Sigmoid colon (tissue), 4 donors: ENCODE data around the gene YPEL1.

Experiments used
- EP300 ChIP-seq, 4 donors: sonication (generic); formaldehyde crosslinking; IDR thresholded peaks; one replicate each; pipeline ENCODE4 v1.6.1; 2017; ENCODE audit warnings: antibody characterized with exemption in 4 of 4
- POLR2A ChIP-seq, 2 donors: fragments of 450-650 bp; IDR thresholded peaks; one replicate each; pipeline ENCODE4 v1.6.1; 2016; ENCODE audit warnings: antibody characterized with exemption in 2 of 2, mild to moderate bottlenecking in 2 of 2, moderate library complexity in 2 of 2

DNA sequence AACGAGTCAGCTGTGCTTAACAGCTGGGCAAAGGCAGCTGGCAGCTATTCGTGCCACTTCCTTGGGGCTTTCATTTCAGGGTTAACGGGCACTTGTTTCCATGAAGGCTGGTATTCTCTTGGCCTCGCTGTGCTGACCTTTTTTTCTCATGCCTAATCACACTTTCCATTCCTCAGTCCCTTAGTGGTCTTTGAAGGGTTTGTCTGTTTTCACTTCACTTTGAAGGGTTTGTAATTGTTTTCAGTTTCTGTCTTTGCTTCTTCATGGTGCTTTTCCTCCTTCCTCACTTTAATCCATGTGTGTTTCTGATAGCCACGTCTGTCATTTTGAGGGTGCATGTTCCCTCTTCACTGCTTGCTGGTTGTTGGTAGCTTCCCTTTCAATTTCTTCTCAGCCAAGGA, 45.2 kb downstream of the YPEL1 start:
- TF ChIP-seq POLR2A (IDR thresholded peaks at IDR 0.05) (no peak), EP300 (IDR thresholded peaks at IDR 0.05) (no peak)
